ENCODE data around the gene CCR2.
"Not testable (repeated sequence)": the region's sequence is repeated elsewhere in the genome, so short reads cannot be mapped to it uniquely, and the experiment has no call there.

CCR2 gene

DNA sequence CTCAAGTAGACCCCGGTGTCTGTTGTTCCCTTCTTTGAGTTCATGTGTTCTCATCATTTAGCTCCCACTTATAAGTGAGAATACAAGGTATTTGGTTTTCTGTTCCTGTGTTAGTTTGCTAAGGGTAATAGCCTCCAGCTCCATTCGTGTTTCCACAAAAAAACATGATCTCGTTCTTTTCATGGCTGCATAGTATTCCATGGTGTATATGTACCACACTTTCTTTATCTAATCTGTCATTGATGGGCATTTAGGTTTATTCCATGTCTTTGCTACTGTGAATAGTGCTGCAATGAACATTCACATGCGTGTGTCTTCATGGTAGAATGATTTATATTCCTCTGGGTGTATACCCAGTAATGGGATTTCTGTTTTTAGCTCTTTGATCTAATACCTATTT is 49.0 kb downstream of the CCR2 start:
- DNase-seq (ENCODE audit: low read depth, low spot score) = not testable (repeated sequence)

DNA sequence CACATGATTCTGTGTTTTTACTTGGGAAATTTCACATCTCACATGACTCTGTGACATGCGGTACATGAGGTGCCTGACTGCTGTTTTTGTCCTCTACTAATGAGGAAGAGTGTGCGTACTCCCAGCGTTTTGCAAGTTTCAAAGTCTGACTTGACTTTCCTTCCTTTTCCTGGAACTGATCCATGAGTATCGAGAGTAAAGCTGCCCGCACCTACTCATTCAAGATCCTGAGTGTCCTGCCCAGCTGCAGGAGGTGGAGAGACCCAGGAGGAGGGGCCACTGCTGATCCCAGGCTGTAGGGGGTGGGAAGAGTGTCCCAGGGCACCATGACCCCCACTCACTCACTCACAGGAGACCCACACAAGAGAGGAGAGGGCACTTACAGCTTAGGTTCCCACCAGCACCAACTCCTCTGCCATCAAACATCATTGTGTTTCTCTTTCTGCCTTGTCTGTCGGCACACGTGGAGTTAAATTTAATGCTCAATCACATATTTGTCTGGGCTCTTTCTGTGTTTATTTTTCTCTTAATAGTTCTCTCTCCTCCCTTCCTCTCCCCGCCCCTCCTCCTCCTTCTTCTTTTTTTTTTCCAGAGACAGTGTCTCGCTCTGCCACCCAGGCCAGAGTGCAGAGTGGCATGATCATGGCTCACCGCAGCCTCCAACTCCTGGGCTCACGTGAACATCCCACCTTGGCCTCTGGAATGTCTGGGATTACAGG is 51.5 kb downstream of the CCR2 start:
- DNase-seq (ENCODE audit: low read depth, low spot score) = no peak

DNA sequence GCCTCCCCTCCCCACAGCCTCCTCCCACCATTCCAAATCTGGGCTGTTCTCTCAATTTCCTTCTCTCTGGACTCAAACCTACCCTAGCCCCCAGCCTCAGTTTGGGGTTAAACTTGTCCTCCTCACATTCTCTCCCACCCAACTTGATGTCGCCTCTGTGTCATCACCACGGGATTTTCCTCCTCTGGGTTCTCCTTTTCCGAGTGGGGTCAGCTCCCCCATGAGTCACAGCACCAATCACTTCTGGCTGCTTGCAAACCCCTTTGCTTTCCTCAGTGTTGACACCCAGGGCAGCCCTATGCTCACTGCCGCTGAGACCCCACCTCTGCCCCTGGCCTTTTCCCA is 52.5 kb downstream of the CCR2 start:
- no peak for DNase-seq (ENCODE audit: low read depth, low spot score)

DNA sequence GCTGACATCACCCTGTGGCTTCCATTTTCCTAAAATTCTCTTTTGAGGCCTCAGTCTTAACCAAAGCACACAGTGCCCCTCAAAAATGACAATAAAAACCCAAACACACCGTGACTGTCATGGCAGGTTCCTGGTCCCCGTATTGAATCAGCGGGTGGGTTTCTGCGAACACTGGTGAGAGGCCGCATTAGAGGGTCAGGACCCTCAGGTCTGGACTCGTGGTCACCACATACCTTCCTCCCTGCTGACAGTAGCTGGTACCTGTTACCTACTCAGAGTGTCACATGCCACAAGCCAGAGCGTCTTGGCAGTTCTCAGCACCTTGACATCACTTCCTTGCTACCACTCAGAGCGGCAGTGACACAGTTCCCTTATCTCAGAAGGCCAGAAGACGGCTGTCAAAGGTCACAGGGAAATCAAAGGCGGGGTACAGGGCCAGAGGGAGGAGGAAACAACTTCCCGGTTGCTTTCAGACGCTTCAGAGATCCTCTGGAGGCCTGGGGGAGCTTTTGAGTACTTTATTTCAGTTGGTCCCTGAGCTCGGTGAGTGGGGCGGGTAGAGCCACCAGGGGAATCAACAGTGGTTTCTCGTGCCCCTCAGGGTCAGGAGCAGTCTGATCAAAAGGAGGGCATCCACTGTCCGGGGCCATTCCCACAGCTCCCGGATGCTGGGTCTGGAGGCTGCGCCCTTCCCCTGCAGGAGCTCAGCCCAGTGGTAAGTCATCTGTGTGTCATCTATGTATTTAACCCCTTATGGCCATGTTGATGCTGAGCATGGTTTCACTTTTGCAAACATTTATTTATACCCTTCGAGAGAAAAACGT is 53.1 kb downstream of the CCR2 start, which contains the start of the genes CCR5AS and CCRL2:
Gene CCR5AS (minus strand): TSS at position 279 of the 824 bp plus-strand sequence.
Gene CCRL2 (plus strand): TSS at position 472 of the 824 bp plus-strand sequence. CDS start 821 bp downstream, outside the sequence.
- no peak for DNase-seq (ENCODE audit: low read depth, low spot score)

GRCh38 chr3:46407970-46408369 is 54.1 kb downstream of the CCR2 start:
- no peak for DNase-seq (ENCODE audit: low read depth, low spot score)

DNA sequence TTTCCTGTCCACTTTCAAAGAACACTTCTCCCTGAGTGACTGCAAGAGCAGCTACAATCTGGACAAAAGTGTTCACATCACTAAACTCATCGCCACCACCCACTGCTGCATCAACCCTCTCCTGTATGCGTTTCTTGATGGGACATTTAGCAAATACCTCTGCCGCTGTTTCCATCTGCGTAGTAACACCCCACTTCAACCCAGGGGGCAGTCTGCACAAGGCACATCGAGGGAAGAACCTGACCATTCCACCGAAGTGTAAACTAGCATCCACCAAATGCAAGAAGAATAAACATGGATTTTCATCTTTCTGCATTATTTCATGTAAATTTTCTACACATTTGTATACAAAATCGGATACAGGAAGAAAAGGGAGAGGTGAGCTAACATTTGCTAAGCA is 54.9 kb downstream of the CCR2 start:
- DNase-seq (ENCODE audit: low read depth, low spot score) = no peak

GRCh38 chr3:46409739-46410489 is 56.0 kb downstream of the CCR2 start:
- DNase-seq (ENCODE audit: low read depth, low spot score) = no peak
